AG20443 (cell line): ENCODE measurements around the gene KIRREL3.
A peak's percentile ranks its signal among the peaks of the same experiment; 100 is the strongest.

Source experiments
- DNase-seq: peaks from one replicate; pipeline ENCODE4 v3.0.0; 2012; ENCODE audit warnings: low spot score, mixed read lengths

KIRREL3 gene

DNA sequence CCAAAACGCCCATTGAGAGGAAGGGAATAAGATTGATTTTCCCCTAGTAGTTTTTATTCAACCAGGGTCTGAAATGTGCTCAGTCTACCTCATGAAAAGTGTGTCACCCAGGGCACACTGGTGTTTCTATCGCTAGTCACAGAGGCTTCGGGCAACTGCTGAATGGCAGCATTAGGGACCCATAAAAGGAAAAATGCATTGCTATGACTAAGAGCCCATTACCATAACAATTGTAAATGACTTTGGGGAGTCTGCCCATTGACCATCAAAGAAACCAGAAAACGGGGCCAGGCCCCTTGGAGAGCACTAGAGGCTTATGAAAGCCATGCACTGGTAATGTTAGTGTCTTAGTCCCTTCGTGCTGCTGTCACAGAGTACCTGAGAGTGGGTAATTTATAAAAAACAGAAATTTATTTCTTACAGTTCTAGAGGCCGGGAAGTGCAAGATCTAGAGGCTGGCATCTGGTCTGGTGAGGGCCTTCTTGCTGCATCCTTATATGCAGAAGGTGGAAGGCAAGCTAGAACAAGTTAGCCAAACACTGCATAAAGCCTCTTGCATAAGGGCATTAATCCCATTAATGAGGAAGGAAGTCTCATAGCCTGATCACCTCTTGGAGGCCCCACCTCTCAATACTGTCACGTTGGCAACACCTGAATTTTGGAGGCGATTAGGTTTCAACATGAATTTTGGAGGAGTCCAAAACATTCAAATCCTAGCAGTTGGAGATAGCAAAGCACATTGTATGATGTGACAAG is 338.4 kb downstream of the KIRREL3 start:
- DNase-seq: no peak

DNA sequence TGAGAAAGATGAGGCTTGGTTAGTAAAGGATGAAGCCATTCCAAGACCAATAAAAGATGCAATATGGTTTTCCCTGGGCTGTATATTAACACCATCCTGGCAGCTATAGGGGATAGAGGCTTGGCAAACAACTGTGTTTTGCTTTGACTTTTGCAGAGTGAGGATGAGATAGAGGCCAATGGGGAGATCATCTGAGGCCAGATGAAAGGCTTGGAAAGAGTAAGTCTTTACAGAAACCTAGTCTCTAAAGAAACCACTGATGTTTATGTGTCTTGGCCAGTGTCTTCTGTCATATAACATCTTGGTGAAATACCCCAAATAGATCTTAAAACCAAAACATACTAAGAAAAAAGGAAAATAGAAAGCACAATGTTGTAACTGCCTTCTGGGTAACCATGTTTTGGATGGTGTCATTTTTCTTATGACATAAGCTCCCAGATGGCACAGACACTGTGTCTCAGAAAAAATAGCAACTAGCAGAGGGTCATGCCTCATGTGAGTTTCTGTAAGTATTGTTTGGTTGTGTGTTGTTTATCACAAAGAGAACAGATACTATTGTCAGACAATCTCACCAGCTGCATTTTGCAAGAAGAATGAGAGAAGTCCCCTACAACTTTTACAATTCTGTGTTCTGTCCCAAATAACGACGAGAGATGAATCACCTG is 339.7 kb downstream of the KIRREL3 start:
- no peak for DNase-seq

DNA sequence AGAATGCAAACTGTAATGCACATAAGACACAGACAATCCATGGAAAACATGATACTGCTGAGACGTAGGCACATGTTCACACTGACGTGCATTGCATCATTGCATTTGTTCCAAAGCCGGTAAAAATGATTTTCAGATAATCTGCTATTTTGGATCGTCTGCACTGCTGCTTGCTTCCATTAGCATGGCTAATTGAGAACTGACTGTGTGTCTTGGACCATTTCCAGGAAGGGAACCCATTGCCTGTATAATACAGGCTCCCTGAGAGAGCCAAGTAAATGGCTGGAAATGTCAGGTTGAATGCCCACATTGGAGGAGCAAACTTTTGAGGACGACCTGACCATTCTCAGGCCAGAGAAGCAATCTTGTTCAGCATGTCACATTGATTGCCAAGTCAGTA is 340.2 kb downstream of the KIRREL3 start:
- no peak for DNase-seq

DNA sequence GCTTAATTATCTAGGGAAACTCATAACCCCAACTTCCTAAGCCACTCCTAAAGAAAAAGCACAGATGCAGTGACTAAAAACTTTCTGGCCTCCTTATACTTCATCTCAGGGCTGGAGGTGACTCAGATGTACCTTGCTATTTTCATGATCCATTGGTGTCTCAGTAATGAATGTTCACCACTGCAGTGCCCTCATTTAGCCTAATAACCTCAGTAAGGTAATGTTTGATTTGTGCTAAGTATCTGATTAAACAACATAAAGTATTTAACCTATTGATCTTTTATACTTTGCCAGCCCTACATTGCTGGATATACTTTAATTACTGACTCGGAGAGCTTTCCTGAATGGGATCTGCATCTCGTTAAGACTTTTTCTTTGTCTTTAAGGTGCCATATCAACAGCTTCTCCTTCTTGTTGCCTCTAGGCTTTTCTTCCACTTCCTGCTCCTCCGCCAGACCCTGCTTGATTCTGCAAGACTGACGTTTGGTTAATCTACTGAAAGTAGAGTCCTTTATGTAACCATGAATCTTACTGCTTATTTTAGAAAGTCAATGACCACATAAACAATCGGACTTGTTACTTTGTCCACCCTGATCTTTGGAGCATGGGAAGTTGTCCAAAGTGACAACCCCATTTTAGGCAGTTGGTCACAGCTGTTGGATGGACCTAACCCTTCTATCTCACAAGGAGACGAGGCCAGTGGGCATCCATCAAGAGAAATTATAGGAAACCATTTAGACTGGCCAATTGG is 342.1 kb downstream of the KIRREL3 start:
- DNase-seq: no peak

DNA sequence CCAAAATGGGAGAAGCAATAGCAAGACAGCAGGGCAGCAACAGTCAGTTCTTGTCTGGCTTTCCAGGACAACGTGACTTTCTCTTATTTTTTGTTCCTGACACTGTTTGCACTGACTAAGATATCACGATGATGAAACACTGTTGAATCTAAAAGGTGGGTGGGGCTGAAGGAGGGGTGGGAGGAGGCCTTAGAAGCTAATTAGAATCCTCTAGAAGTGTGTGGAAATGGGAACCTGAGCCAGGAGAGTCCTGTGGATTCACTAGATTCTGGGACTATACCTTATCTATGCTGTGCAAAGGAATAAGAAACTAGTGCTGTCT is 344.8 kb downstream of the KIRREL3 start:
- DNase-seq: no peak

DNA sequence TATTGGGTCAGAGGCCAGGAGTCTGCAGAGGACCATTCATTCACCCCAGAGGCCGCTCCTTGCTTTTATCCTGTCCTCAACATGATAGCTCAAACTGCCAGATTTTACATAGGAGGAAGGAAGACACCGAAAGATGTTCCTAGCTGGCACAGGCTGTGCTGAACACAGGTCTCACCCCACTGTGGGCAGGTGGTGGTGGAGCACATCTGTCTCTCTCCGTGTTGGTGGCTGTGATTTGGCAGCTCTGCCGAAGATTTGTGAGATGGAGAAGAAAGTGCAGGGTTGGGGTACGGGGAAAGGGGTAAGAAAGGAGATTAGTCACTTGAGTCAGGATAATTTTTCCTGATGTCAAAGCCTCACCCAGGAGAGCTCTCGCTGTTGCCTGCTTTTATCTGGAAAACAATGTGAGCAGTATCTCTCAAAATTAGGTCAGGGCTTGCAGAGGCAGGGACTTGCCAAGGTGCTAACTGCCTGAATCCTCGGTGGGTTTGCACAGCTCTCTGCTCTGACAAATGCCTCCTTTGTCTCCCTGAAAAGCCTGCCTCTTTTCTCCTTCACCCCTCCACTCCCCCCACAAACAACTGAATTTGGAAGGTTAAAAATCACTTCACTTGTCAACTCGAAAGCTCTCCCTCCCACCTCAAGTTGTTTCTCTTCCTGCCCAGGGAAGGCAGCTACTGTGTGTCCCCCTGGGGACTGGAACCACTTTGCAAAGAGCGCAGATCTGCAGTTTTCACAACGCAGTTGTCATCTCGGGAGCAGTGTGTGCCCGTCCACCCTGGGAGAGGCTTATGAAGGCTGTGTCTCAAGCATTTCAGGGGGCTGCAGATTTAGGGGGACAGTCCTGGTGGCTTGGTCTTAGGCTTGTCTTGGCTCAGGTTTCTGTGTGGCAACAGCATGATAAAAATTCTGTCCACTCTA is 345.4 kb downstream of the KIRREL3 start:
- DNase-seq: no peak

DNA sequence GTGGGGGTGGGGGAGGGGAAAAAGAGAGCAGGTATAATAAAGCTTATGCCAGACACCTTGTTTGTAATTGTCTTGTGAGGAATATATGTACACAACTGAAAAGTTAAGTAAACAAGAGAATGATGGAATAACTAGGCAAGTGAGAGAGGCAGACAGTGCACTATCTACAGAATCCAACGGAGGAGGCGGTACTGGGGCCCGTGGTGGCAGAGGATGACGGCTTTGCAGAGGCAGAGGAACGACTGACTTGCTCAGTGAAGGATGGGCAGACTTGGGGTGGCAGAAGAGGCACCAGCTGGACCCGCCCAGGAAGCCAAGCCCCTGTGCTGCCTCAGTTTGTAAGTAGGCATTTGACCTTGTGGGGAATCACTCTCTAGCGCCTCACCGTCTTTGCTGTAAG is 347.5 kb downstream of the KIRREL3 start:
- no peak for DNase-seq

DNA sequence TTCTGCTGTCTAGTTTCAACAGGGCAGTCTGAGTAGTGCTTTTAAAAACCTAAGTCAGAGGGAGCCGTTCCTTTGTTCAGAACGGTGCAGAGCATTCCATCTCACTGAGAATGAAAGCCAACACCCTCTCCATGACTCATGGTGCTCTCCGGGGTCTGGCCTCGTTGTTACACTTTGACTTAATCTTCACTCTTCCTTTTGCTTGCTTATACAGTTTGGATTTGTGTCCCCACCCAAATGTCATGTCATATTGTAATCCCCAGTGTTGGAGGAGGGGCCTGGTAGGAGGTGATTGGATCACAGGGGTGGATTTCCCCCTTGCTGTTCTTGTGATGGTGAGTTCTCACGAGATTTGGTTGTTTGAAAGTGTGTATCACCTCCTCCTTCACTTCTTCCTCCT is 352.8 kb downstream of the KIRREL3 start:
- peak; percentile 90 for DNase-seq

DNA sequence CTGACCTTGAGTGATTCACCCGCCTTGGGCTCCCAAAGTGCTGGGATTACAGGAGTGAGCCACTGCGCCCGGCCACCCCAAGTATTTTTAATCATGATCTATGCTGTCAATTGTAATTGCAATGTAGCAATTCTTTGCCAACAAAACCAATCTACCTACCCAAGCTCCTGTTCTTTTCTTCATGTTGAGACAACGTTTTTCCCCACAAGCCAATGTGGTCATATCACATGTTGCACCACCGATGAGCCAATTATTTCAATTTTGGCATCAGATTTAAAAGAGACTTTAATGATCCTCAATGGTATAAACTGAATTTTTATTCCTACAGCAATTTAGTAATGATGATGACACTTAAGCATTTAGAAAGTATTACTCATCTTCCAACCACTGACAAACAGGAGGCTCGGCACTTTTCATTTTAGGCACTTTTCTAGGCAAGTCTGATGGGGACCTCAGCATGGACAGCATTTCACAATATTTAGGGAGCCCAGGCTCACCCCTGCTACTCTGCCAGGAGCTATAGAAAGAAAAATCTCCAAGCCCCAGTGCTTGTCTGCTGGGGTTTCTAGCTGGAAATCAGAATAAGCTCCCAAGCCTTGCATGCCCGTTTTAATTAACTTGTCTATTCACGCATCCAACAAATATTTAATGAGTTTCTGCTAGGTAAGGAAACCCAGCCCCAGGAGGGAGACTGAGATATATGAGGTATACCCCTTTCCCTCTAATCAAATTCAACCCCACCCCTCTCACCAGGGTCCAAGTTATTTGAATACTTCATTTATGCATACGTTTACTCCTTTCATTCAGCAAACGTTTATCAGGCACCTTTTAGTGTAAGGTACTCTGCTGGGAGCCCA is 353.6 kb downstream of the KIRREL3 start:
- DNase-seq: peak; percentile 72

DNA sequence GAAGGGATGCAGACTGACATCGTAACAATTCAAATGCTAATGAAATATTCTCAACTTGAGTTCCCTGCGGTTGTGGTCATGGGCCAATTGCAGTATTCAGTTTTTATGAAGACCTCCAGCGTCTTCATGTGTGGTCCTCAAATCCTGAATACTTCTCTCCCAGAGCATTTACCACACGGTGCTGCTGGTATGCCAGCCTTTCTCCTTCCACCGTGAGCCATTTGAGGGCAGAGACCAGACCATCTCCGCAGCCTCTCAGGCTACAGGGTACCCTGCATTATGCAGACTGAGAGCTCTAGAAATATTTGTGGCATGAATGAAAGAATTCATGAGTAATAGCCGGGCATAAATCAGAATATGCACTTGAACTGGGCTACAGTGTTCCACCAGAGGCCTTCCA is 355.4 kb downstream of the KIRREL3 start:
- peak; percentile 24 for DNase-seq

DNA sequence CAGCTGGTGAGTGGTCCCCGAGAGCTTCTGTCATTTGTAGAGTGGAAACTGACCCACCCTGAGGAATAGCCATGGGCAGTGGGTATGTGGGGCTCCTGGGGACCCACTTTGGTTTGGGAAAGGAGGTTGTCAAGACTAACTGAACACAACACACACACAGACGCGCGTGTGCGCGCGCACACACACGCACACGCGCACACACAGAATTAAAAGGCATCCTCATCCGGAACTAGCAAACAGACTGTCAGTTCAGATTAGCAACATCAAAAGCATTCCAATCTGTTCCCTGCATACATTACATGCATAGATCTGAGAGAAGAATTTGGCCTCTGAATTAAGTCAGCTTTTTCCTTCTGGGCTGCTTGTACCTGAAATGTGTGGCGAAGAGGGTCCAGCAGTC is 360.4 kb downstream of the KIRREL3 start:
- DNase-seq: no peak

DNA sequence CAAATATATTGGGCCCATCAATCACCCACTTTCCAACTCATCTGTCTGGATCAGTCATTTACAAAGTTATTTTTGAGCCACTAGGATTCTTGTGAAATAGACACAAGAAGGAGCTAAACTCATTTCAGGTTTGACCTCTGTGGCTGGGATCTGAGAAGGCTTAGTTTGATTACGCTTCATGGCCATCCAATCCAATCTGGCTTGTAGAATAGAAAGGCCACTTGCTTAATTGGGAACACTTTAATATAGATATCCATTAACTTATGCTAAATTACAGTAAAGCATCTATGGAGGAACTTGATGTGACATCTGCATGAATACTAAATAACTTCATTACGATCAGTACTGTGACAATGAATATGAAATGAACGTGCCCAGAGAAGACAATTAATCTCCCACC is 360.9 kb downstream of the KIRREL3 start:
- DNase-seq: no peak

DNA sequence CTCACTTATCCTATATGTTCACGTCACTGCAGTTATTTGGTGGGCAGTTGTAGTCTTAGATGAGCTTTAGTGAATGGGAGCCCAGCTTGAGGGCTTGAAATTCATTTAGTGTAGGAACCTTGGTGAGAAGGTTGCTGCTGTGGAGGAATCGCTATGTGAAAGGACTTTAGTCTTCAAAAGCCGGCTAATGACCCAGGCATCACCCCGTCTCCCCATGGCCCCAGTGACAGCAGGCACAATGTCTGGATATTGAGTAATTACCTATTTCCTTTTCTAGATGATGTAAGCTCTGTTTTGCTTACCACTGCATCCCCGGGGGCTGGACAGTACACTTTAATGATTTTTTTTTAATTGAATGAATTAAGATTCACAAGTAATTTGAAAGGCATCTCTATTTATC is 361.9 kb downstream of the KIRREL3 start:
- no peak for DNase-seq

DNA sequence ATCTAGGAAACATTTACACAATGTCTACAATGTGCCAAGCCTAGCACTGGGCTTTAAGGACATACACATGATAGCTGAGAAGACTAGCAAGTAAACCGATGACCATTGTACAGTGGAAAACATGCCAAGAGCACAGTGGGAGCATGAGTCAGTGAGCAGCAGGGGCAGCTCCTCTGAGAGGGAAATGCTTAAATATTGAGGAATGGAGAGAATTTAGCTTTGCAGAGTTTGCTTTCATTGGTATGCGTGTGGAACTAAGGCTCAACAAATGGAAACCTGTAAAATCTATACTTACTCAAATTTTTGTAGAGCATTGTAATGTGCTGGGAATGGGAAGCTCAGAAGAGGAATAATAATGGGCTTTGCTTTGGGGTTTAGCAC is 362.8 kb downstream of the KIRREL3 start:
- peak; percentile 89 for DNase-seq

DNA sequence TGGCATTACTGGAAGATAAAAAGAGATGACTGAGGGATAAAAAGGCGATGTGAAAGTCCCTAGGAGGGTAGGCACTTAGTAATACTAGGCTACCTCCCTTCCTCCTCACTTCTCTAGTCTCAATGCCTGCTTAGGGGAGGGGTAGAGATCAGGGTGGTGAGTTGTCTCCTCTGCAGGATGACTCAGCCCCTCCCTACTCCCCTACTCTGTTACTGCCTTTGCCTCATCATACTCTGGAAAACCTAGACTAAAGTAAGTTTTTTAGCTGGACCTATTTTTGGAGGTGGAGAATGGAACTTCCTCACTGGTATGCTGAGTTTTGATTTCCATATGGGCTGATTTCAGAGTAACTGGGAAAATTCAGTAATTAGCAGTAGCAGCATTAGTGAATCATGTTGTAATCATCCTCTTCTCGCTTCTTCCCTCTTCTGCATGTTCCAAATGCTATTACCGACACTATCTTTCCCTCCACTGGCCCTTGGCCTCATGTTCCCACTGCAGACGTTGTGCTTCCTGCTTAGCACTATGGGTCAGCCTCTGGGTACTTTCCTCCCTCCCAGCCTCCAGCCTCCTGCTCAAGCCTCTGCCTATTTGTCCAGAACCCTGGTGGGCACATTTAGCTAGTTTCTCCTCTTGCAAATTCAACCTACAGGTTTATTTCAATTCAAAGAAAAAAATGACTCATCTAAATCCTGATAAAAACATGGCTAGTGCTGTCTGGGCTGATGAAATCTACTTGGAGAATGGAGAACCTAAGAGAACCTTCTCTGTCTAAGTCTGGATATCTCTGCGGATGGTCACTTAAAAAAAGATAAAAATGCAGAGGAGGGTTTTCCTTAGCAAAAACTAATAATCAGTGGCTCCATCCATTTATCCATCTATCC is 363.4 kb downstream of the KIRREL3 start:
- DNase-seq: peak; percentile 82

DNA sequence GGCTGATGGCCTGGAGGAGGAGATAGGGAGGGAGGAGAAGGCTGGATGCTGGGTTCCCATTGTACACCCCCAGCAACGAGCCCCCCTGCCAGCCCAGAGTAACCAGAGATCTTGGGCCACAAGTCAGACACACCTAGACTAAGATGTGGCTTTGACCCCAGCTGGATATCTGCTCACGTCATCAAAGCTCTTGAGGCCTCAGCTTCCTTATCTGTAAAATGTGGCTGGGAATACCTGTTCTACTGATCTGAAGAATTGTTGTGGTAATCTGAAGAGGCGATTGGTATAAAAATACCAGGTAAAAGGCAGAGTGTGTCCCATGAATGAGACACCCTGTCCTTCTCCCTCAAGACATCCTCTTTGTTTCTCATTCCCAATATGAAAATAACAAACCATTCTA is 365.1 kb downstream of the KIRREL3 start:
- DNase-seq: no peak

DNA sequence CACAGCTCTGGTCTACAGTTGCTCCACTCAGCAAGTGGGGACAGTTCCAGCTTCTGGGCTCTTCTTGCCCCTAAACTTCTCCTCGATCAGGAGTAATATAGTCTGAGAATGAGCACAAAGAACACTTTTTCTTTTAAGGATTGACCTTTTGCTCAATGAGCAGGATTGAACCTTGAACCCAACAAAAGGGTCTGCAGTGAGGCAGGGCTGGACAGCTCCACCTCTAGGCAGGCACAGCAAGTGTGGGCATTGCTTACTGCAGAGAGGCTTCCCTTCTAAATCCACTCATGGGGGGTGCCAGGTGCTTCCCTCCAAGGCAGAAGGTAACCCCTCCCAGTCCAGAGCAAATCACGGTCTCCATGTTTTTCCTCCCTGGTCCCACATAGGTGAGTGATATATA is 365.6 kb downstream of the KIRREL3 start:
- no peak for DNase-seq

DNA sequence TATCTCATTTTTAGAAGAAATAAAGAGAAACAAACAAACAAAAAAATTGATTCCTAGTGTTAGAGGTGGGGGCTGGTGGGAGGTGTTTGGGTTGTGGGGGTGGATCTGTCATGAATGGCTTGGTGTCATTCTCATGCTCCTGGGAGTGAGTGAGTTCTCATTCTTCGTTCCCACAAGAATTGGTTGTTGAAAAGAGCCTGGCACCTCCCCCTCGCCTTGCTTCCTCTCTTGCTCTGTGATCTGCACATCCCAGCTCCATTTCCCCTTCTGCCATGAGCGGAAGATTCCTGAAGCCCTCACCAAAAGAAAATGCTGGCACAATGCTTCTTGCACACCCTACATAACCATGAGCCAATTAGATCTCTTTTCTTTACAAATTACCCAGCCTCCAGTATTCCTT is 367.2 kb downstream of the KIRREL3 start:
- DNase-seq: no peak

DNA sequence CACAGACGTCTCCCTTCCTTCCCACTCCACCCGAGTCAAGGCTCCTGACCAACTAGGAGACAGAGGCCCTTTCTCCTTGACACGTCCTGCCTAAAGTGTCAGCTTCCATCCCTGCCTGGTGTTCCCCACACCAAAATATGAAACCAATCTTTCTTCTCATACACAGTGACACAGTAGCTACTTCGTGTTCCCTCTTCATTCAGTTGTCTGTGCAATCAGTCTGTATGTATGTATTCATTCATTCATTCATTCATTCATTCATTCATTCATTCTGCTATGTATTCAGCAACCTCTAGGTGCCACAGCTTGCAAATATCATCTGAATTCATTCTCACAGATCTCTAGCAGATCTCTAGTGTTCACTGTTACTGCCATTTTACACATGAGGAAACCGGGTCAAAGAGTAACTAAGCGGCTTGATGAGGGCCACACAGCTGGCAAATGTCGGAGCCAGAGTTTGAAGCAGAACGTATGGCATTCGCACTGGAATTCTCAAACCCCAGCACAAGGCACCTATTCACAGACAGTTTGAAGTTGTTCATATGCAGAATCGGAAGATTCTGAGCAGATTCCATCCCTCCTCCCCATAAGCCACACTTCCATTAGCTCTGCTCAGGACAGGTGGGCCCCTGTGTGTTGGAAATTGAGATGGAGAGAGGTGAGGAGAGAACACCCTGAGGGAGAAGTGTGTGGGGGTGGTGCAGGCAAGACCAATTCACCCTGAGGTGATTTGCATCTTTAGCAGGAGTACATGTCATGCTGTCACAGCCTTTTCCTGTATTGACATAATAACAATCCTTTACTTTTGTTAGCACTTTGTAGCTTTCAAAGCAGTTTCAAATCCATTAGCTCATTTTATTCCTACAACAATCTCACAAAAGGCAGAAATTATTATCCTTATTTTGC is 369.4 kb downstream of the KIRREL3 start:
- no peak for DNase-seq
